Endothelial cell of umbilical vein (primary cell): ENCODE measurements around the gene LRP1B. TPM values are rescaled to one million over a fixed set of nuclear protein-coding genes. Genes with fewer than 3 reads are reported as not detected.

Source experiments
- BruUV-seq: library from RNA; stranded (reverse); fragments of 400-500 nt; replicated peaks from 2 replicates; lab custom pipeline; 2021; lab: Mats Ljungman, UMichigan
- CTCF ChIA-PET: fragments of 300-600, 350-600 bp; sonication (Branson Sonifier 250); formaldehyde crosslinking; loops from one replicate; lab custom pipeline; 2021; ENCODE audit warnings: antibody characterized with exemption, inconsistent platforms; lab: Charles Lee
- POLR2A ChIA-PET: fragments of 300-600, 350-600 bp; sonication (Branson Sonifier 250); formaldehyde crosslinking; loops from one replicate; lab custom pipeline; 2021; ENCODE audit warnings: antibody characterized with exemption, inconsistent platforms; lab: Charles Lee
- DNase-seq: peaks from one replicate; pipeline ENCODE4 v3.0.0-alpha.2; 2011; ENCODE audit warnings: low read depth, low spot score
- FAIRE-seq: peaks from 2 replicates; lab custom pipeline; 2011; peaks lifted over from hg19 to GRCh38; lab: Jason Lieb, UNC
- H2AFZ ChIP-seq: 2 replicates; pipeline ENCODE4 v1.6.0; 2012; ENCODE audit warnings: low read depth, low read length, control low read depth, inconsistent platforms
- H3K27ac ChIP-seq: 2 replicates; pipeline ENCODE4 v1.5.1; 2011; ENCODE audit warnings: low read depth, mild to moderate bottlenecking, control low read depth, low read length, moderate library complexity; ENCODE audit not compliant: insufficient read depth
- H3K27me3 ChIP-seq, 2 experiments: 2 replicates each; pipeline versions ENCODE4 v1.6.0 to v1.6.1; 2011; ENCODE audit warnings: low read length in 2 of 2, mixed read lengths in 1 of 2; ENCODE audit not compliant: control insufficient read depth in 2 of 2, insufficient read depth in 2 of 2
- H3K36me3 ChIP-seq, 2 experiments: 2 replicates in 1 of 2; 3 replicates in 1 of 2; pipeline ENCODE4 v1.5.1; 2011; ENCODE audit warnings: low read length in 2 of 2, mild to moderate bottlenecking in 1 of 2, moderate library complexity in 1 of 2; ENCODE audit not compliant: control insufficient read depth in 2 of 2, insufficient read depth in 2 of 2; ENCODE audit errors: extremely low read depth in 1 of 2
- H3K4me1 ChIP-seq: 3 replicates; pipeline ENCODE4 v1.5.1; 2011; ENCODE audit warnings: mild to moderate bottlenecking, low read length; ENCODE audit not compliant: control insufficient read depth, insufficient read depth; ENCODE audit errors: extremely low read depth
- H3K4me2 ChIP-seq: 2 replicates; pipeline ENCODE4 v1.6.1; 2011; ENCODE audit warnings: low read length, control low read depth, mixed read lengths; ENCODE audit not compliant: insufficient read depth
- H3K4me3 ChIP-seq, 3 experiments: fragments of 200-600 bp in 1 of 3; sonication (generic), shearing (Covaris generic) in 1 of 3; replicated peaks in 1 of 3; 2 replicates each; pipeline ENCODE4 v1.5.1; 2011 to 2016; ENCODE audit warnings: control low read depth in 3 of 3, low read length in 3 of 3, mild to moderate bottlenecking in 2 of 3, inconsistent platforms in 1 of 3, low read depth in 1 of 3, moderate library complexity in 1 of 3; ENCODE audit not compliant: insufficient read depth in 1 of 3
- H3K79me2 ChIP-seq: 2 replicates; pipeline ENCODE4 v1.6.0; 2012; ENCODE audit warnings: low read length, inconsistent platforms; ENCODE audit not compliant: control insufficient read depth, insufficient read depth
- H3K9ac ChIP-seq: replicated peaks from 2 replicates; pipeline ENCODE3; 2011; ENCODE audit warnings: low read length, control low read depth; ENCODE audit not compliant: insufficient read depth; ENCODE audit errors: extremely low read depth
- H3K9me1 ChIP-seq: replicated peaks from 3 replicates; pipeline ENCODE4 v1.6.0; 2011; ENCODE audit warnings: mild to moderate bottlenecking, low read length; ENCODE audit not compliant: control insufficient read depth, insufficient read depth; ENCODE audit errors: extremely low read depth
- H3K9me3 ChIP-seq: replicated peaks from 2 replicates; pipeline ENCODE4 v1.5.1; 2012; ENCODE audit warnings: low read length, inconsistent platforms; ENCODE audit not compliant: control insufficient read depth, insufficient read depth
- H4K20me1 ChIP-seq: replicated peaks from 2 replicates; pipeline ENCODE3; 2011; ENCODE audit warnings: mild to moderate bottlenecking, low read length; ENCODE audit not compliant: control insufficient read depth, insufficient read depth; ENCODE audit errors: extremely low read depth
- CTCF ChIP-seq, 2 donors: IDR thresholded peaks; 1 replicate in 1 of 2; 2 replicates in 1 of 2; pipeline ENCODE4 v1.5.1; 2011; ENCODE audit warnings: low read length in 2 of 2, mild to moderate bottlenecking in 2 of 2, moderate library complexity in 2 of 2, control low read depth in 1 of 2, inconsistent platforms in 1 of 2, low read depth in 1 of 2; ENCODE audit not compliant: insufficient read depth in 1 of 2; ENCODE audit errors: extremely low read depth in 1 of 2
- EZH2 ChIP-seq: IDR thresholded peaks from 2 replicates; pipeline ENCODE4 v1.6.1; 2012; ENCODE audit warnings: borderline replicate concordance, low read depth, mild to moderate bottlenecking, moderate library complexity, low read length, inconsistent platforms; ENCODE audit not compliant: severe bottlenecking
- FOS ChIP-seq: IDR thresholded peaks from 2 replicates; pipeline ENCODE4 v1.6.1; 2011; ENCODE audit warnings: mild to moderate bottlenecking, low read length, moderate library complexity, borderline replicate concordance; ENCODE audit not compliant: insufficient read depth
- GATA2 ChIP-seq: IDR thresholded peaks from 2 replicates; pipeline ENCODE4 v1.7.0; 2011; ENCODE audit warnings: low read depth, mild to moderate bottlenecking, moderate library complexity, mixed read lengths, low read length; ENCODE audit not compliant: insufficient read length, insufficient read depth
- JUN ChIP-seq: IDR thresholded peaks from 2 replicates; pipeline ENCODE4 v1.6.1; 2011; ENCODE audit warnings: borderline replicate concordance, low read depth; ENCODE audit not compliant: insufficient read length, insufficient read depth
- MYC ChIP-seq: IDR thresholded peaks from one replicate; pipeline ENCODE4 v1.6.1; 2011; ENCODE audit warnings: mild to moderate bottlenecking, low read depth, low read length
- POLR2A ChIP-seq: IDR thresholded peaks from 2 replicates; pipeline ENCODE4 v1.6.1; 2012; ENCODE audit warnings: low read depth, mild to moderate bottlenecking, control low read depth, low read length
- POLR2AphosphoS5 ChIP-seq: IDR thresholded peaks from 2 replicates; pipeline ENCODE4 v1.6.1; 2012; ENCODE audit warnings: low read depth, mild to moderate bottlenecking, control low read depth, low read length, moderate library complexity; ENCODE audit not compliant: insufficient read depth
- dilution Hi-C: fragments of 300-500 bp; cut with MboI; formaldehyde crosslinking; loops from one replicate; pipeline ENCODE4 v1.15.0; 2019; ENCODE audit warnings: low sequenced_read_pairs; ENCODE audit not compliant: extremely low pct_ligation_motif_present
- intact Hi-C: fragments of 100-400 bp; cut with micrococcal nuclease; formaldehyde crosslinking; loops from one replicate; pipeline ENCODE4 v1.10.0; 2022
- polyA plus RNA-seq, 4 experiments: library from polyadenylated mRNA; depleted of rRNA in 3 of 4; stranded (reverse) in 3 of 4; unstranded in 1 of 4; fragments of >200 nt; gene quantifications; 2 replicates each; pipeline versions ENCODE4 v1.2.1 to v1.2.3, GENCODE V29; 2011 to 2012; ENCODE audit warnings: missing spikeins in 1 of 4
- total RNA-seq: library from RNA; stranded (reverse); gene quantifications from 2 replicates; pipeline ENCODE4 v1.2.3, GENCODE V29; 2021
- TF ChIP-seq, protein P1 (sequence below): IDR thresholded peaks from 2 replicates; pipeline ENCODE4 v1.6.1; 2011; ENCODE audit not compliant: insufficient read depth, insufficient read length

Gene LRP1B
- total and polyA plus RNA-seq, 2 donors (not counting 3 experiments of a cell fraction or from before 2014, with no cell fraction given) = 0.03 to 0.07 TPM

GRCh38 chr2:140986456-140986855, 1144.4 kb downstream of the LRP1B start:
- POLR2A ChIA-PET = no interaction called here
- BruUV-seq = no TSS peak

More at GRCh38 chr2:140986456-140986855, 1144.4 kb downstream of the LRP1B start:
- no peak for DNase-seq
- Histone ChIP-seq H3K9me1 (no peaks in the 10 kb centered on the region), H3K4me2 (no peak overlapping the region), H3K36me3 (no peaks in the 10 kb centered on the region), H3K4me3 (no peak overlapping the region), H4K20me1 (no peaks in the 10 kb centered on the region), H2AFZ (no peak overlapping the region), H3K4me1 (peaks cover 10% of the 10 kb centered on the region), H3K9ac (no peak overlapping the region), H3K9me3 (no peaks in the 10 kb centered on the region), H3K27ac (no peak overlapping the region), H3K79me2 (no peaks in the 10 kb centered on the region), H3K27me3 (no peaks in the 10 kb centered on the region)
- FAIRE-seq = no peak
- dilution Hi-C loops = no loop called here
- TF ChIP-seq CTCF (IDR thresholded peaks at IDR 0.05; ENCODE audit: extremely low read depth in 1 of 2, insufficient read depth in 1 of 2, low read depth in 1 of 2, low read length in 2 of 2) (no peak), EZH2 (no peak), POLR2AphosphoS5 (no peak), FOS (no peak), MYC (no peak), POLR2A (no peak), JUN (no peak), GATA2 (no peak)
- TF ChIP-seq, protein P1, sequence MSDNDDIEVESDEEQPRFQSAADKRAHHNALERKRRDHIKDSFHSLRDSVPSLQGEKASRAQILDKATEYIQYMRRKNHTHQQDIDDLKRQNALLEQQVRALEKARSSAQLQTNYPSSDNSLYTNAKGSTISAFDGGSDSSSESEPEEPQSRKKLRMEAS = no peak
- CTCF ChIA-PET = no interaction called here
- intact Hi-C loops = no loop called here
